Inferior parietal cortex (tissue), 1 donor: ENCODE results near the gene APOO.

Experiments
- DNase-seq: peaks from one replicate; pipeline ENCODE4 v3.0.0-alpha.2; 2016; ENCODE audit errors: extremely low spot score

Gene APOO

DNA sequence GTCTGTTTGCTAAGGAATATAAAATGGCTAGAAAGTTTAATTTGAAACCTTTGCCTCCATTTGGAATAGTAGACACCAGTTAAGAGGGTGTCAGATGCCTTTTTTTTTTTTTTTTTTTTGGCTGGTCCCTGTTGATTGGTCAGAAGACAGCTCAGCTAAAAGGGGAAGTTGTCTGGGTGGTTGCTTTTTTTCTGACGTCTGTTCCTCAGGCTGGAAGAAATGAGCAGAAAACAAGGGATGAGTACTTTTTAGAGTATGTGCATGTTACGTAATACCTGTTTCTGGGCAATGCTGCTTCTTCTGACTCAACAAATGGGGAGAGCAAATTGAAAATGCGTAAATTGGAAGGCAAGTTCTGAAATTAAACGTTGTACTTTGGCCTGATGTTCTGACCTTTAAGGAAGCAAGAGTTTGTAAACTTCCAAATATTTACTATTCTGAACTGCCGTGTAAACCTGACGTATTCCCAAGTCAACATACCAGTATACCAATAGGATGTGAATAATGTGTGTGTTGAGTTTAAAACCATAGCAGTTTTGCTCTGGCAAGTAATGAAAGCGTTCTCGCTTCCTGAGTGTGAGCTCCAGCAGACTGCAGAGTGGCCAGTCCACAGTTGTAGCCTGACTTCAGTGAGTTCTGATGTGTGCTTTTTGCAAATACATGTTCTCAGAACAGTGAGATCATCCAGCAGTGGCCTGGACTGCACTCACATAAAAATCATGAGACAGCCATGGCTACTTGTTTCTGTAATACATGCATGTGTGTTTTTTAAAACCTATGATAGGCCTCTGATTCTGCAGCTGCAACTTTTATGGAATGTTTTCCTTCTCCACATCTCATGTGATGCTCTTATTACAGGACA, 123.0 kb downstream of the APOO start:
- no peak for DNase-seq

GRCh38 chrX:23783589-23784469, 123.9 kb downstream of the APOO start:
- DNase-seq = no peak
